ENCODE results near the gene HOXB3.

DNA sequence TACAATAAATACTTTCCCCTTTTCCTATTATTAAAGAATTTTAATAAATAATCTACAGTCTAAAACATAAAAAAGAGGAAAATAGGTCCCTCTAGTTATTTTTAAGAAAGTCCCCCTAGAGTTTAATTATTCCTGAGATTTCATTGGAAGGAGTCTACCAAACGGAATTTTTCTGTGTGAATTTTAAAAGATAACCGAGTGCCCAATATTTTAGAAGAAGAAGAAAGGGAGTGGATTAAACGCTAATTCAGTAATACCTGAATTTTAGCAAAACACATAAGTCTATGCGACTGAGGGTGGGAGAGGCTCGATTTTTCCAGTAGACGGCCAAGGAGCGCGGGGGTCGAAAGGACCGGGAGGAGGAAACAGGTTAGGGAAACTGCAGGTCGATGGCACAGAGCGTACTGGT, 47.3 kb downstream of the HOXB3 start:
- TF ChIP-seq, protein P1, sequence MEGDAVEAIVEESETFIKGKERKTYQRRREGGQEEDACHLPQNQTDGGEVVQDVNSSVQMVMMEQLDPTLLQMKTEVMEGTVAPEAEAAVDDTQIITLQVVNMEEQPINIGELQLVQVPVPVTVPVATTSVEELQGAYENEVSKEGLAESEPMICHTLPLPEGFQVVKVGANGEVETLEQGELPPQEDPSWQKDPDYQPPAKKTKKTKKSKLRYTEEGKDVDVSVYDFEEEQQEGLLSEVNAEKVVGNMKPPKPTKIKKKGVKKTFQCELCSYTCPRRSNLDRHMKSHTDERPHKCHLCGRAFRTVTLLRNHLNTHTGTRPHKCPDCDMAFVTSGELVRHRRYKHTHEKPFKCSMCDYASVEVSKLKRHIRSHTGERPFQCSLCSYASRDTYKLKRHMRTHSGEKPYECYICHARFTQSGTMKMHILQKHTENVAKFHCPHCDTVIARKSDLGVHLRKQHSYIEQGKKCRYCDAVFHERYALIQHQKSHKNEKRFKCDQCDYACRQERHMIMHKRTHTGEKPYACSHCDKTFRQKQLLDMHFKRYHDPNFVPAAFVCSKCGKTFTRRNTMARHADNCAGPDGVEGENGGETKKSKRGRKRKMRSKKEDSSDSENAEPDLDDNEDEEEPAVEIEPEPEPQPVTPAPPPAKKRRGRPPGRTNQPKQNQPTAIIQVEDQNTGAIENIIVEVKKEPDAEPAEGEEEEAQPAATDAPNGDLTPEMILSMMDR (IDR thresholded peaks at IDR 0.05): no peak
- no peak for TF ChIP-seq POLR2A (IDR thresholded peaks at IDR 0.05)

All from transverse colon (tissue), 3 donors.